ENCODE data around the gene ZFPM1. TPM values are rescaled to one million over a fixed set of nuclear protein-coding genes. Genes with fewer than 3 reads are reported as not detected.

Gene ZFPM1
- total RNA-seq, 1 donor from 2014 or later: 6.2 TPM

DNA sequence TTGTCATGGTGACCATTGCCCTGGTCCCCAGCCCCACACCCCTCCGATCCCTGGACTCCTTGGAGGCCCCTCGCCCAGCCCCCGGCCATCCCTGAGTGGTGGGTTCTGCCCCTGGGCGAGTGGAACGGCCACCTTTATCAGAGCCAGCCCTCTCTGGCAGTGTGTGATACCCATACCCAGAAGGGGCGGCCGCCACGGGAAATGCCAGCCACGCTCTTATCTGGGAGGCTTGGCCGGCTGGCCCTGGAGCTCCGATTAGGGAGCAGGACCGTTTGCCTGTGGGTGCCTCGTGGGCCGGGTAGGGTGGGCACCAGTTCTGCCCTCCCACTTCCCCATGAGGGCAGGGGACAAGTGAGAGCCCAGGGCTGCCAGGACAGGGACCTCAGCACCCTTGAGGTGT lies 58.8 kb downstream of the ZFPM1 start:
- H3K27me3 ChIP-seq (ENCODE audit: control insufficient read depth, insufficient read depth, low read length): no peaks in the 10 kb centered on the region
- no peak overlapping the region for H3K4me3 ChIP-seq (ENCODE audit: low read depth, low read length)
- TF ChIP-seq, protein P1, sequence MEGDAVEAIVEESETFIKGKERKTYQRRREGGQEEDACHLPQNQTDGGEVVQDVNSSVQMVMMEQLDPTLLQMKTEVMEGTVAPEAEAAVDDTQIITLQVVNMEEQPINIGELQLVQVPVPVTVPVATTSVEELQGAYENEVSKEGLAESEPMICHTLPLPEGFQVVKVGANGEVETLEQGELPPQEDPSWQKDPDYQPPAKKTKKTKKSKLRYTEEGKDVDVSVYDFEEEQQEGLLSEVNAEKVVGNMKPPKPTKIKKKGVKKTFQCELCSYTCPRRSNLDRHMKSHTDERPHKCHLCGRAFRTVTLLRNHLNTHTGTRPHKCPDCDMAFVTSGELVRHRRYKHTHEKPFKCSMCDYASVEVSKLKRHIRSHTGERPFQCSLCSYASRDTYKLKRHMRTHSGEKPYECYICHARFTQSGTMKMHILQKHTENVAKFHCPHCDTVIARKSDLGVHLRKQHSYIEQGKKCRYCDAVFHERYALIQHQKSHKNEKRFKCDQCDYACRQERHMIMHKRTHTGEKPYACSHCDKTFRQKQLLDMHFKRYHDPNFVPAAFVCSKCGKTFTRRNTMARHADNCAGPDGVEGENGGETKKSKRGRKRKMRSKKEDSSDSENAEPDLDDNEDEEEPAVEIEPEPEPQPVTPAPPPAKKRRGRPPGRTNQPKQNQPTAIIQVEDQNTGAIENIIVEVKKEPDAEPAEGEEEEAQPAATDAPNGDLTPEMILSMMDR (IDR thresholded peaks at IDR 0.05; ENCODE audit: insufficient read depth, low read length, poor library complexity, severe bottlenecking): no peak
- H3K36me3 ChIP-seq (ENCODE audit: control insufficient read depth, insufficient read depth, low read length): no peaks in the 10 kb centered on the region
- DNase-seq (ENCODE audit: low read depth): no peak

DNA sequence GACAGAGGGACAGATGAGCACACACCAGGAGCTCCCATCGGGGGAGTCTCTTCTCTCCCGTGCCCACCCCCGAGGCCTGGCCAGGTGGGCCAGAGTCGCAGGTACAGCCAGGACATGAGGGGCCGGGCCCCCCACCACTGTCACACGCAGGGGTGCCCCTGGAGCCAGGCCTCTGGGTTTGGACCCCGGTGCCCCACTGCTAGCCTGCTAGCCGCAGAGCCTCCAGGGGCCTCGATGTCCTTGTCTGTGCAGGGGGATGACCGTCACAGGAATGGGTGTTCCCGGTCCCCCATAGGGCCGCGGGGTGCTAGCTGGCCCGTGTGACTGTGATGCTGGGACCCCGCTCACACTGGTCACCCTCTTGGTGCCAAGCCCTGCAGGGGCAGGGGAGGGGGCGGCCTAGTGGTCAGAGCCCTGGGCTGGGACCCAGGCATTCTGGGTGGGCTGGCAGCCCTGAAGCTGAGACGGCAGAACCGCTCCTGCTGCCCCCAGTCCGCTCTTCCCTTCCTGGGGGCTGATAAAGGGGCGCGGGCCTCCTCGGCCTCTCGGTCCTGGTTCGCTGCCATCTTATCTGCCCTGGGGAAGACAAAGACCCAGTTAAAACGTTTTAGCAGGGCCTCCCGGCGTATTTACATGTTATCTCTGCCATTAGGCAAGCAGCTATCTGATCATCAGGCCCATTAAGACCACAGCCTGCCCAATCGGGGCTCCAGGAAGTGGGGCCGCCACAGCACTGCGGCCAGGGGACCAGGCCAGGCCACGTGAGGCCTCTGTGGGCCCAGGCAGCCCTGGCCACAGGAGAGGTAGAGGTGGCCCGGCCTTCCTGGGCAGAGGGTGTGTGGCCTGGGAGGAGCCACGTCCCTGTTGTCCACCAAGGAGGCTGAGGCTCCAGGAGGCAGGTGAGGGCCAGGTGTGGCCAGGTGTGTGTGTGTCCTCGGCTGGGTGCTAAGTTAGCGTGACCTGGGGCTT lies 59.9 kb downstream of the ZFPM1 start:
- TF ChIP-seq, protein P1 (IDR thresholded peaks at IDR 0.05; ENCODE audit: insufficient read depth, low read length, poor library complexity, severe bottlenecking): no peak
- no peak overlapping the region for H3K4me3 ChIP-seq (ENCODE audit: low read depth, low read length)
- no peaks in the 10 kb centered on the region for H3K36me3 ChIP-seq (ENCODE audit: control insufficient read depth, insufficient read depth, low read length)
- H3K27me3 ChIP-seq (ENCODE audit: control insufficient read depth, insufficient read depth, low read length): no peaks in the 10 kb centered on the region
- no peak for DNase-seq (ENCODE audit: low read depth)

DNA sequence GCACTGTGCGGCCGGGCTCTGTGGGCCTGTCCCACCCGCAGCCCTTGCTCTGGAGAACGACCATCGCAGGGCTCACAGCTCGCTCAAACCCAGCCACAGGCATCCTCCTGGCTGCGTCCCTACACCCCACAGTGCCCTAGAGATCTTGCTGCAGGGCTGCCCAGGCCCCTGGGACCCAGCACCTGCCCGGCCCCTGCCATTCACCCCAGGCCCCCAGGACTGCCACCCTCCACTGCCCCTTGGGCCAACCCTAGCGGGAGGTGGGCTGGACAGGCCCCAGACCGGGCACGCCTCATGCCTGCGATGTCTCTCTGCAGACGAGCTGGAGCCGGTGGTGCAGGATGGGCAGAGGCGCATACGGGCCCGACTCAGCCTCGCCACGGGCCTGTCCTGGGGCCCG lies 61.0 kb downstream of the ZFPM1 start:
- Histone ChIP-seq H3K4me3 (ENCODE audit: low read depth, low read length) (no peak overlapping the region), H3K27me3 (ENCODE audit: control insufficient read depth, insufficient read depth, low read length) (no peaks in the 10 kb centered on the region), H3K36me3 (ENCODE audit: control insufficient read depth, insufficient read depth, low read length) (no peaks in the 10 kb centered on the region)
- DNase-seq (ENCODE audit: low read depth): no peak
- TF ChIP-seq, protein P1 (IDR thresholded peaks at IDR 0.05; ENCODE audit: insufficient read depth, low read length, poor library complexity, severe bottlenecking): no peak

DNA sequence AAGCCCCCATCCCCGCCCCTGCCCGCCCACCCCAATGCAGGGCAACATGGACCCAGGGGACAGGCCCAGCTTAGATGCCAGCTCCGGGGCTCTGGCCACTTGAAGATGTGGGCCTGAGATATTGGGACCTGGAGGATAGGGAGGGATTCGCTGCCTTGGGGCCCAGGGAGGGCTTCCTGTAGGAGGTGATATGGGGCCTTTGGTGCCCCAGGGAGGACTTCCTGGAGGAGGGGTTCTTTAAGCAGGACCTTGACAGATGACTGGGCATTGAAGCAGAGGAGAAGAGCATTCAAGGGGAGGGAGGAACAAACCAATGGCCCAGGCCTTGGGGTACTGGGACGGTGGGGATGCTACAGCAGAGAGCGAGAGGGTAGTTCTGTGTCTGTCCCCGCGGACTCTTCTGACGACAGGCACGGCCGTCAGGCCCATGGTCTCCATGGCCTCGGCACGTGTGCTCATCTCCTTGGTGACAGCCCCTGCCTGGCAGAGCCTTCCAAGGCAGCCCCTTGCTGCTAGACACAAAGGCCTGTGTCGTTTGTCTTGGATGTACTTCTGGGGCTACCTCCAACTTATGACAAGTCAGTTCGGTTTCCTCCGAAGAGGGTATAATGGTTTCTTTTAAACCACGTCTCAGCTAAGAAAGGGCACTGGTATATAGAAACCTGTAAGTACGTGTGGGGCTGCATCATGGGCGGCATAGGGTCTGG lies 61.6 kb downstream of the ZFPM1 start:
- Histone ChIP-seq H3K36me3 (ENCODE audit: control insufficient read depth, insufficient read depth, low read length) (no peaks in the 10 kb centered on the region), H3K4me3 (ENCODE audit: low read depth, low read length) (no peak overlapping the region), H3K27me3 (ENCODE audit: control insufficient read depth, insufficient read depth, low read length) (no peaks in the 10 kb centered on the region)
- no peak for DNase-seq (ENCODE audit: low read depth)
- TF ChIP-seq, protein P1 (IDR thresholded peaks at IDR 0.05; ENCODE audit: insufficient read depth, low read length, poor library complexity, severe bottlenecking): no peak

DNA sequence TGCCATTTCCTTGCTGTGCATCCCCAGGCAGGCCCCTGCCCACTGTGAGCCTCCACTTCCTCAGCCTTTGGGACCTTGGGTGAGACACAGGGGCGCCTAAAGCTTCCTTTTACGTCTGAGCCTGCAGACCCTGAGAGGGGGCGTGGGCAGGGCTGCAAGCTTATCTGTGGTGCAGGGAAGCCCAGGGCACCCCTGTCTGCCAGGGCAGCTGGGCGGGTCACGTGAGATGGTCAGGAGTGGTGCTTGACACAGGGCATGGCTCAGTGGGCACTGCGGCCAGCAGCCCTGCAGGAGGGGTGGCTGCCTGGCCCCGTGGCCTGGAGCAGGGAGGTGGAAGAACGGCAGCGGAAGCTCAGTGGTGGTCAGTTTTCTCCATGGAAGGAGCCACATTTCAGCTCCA lies 62.3 kb downstream of the ZFPM1 start:
- no peak for DNase-seq (ENCODE audit: low read depth)
- no peak overlapping the region for H3K4me3 ChIP-seq (ENCODE audit: low read depth, low read length)
- no peaks in the 10 kb centered on the region for H3K36me3 ChIP-seq (ENCODE audit: control insufficient read depth, insufficient read depth, low read length)
- H3K27me3 ChIP-seq (ENCODE audit: control insufficient read depth, insufficient read depth, low read length): no peaks in the 10 kb centered on the region
- TF ChIP-seq, protein P1 (IDR thresholded peaks at IDR 0.05; ENCODE audit: insufficient read depth, low read length, poor library complexity, severe bottlenecking): no peak

Measured in kidney epithelial cell (primary cell).